ENCODE results near the gene FRMPD2. TPM values are rescaled to one million over a fixed set of nuclear protein-coding genes. Genes with fewer than 3 reads are reported as not detected.
A peak's percentile ranks its signal among the peaks of the same experiment; 100 is the strongest.

Gene FRMPD2
- total RNA-seq, 1 donor: not detected

GRCh38 chr10:48219194-48219593 lies 55.3 kb downstream of the FRMPD2 start:
- TF ChIP-seq, protein P1, sequence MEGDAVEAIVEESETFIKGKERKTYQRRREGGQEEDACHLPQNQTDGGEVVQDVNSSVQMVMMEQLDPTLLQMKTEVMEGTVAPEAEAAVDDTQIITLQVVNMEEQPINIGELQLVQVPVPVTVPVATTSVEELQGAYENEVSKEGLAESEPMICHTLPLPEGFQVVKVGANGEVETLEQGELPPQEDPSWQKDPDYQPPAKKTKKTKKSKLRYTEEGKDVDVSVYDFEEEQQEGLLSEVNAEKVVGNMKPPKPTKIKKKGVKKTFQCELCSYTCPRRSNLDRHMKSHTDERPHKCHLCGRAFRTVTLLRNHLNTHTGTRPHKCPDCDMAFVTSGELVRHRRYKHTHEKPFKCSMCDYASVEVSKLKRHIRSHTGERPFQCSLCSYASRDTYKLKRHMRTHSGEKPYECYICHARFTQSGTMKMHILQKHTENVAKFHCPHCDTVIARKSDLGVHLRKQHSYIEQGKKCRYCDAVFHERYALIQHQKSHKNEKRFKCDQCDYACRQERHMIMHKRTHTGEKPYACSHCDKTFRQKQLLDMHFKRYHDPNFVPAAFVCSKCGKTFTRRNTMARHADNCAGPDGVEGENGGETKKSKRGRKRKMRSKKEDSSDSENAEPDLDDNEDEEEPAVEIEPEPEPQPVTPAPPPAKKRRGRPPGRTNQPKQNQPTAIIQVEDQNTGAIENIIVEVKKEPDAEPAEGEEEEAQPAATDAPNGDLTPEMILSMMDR (IDR thresholded peaks at IDR 0.05; ENCODE audit: insufficient read depth, low read length): no peak
- no peak for DNase-seq (ENCODE audit: low read depth)
- H3K4me3 ChIP-seq (ENCODE audit: low read depth, low read length): no peak overlapping the region

DNA sequence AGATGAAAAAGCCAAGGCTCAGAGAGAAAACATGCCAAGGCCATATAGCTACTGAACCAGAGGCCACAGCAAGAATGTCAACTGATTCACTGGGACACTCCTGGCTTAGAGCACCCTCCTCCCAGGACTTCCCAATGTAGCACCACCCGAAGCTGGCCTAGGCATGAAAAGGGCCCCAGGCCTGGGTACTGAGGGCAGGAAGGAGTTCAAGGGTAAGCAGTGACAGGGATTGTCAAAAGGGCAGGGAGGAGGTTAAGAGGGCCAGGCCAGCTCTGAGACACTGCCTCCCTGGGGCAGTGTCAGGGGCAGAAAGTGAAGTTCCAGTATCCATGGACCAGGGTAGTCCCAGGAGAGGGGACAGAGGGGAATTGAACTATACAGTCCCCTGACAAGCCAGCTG lies 57.8 kb downstream of the FRMPD2 start:
- no peak overlapping the region for H3K4me3 ChIP-seq (ENCODE audit: low read depth, low read length)
- TF ChIP-seq, protein P1 (IDR thresholded peaks at IDR 0.05; ENCODE audit: insufficient read depth, low read length): no peak
- DNase-seq (ENCODE audit: low read depth): no peak

DNA sequence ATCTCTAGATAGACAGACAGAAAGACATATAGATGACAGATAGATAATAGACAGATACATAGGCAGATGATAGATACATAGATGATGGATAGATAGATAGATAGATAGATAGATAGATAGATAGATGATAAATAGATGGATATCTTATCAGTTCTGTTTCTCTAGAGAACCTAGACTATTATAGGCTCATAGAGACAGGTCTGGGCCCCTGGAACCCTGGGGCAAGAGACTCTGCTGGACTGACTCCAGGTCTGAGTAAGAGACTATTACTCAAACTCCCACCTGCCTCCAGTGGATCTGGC lies 58.3 kb downstream of the FRMPD2 start:
- TF ChIP-seq, protein P1 (IDR thresholded peaks at IDR 0.05; ENCODE audit: insufficient read depth, low read length): no peak
- no peak for DNase-seq (ENCODE audit: low read depth)
- H3K4me3 ChIP-seq (ENCODE audit: low read depth, low read length): no peak overlapping the region

DNA sequence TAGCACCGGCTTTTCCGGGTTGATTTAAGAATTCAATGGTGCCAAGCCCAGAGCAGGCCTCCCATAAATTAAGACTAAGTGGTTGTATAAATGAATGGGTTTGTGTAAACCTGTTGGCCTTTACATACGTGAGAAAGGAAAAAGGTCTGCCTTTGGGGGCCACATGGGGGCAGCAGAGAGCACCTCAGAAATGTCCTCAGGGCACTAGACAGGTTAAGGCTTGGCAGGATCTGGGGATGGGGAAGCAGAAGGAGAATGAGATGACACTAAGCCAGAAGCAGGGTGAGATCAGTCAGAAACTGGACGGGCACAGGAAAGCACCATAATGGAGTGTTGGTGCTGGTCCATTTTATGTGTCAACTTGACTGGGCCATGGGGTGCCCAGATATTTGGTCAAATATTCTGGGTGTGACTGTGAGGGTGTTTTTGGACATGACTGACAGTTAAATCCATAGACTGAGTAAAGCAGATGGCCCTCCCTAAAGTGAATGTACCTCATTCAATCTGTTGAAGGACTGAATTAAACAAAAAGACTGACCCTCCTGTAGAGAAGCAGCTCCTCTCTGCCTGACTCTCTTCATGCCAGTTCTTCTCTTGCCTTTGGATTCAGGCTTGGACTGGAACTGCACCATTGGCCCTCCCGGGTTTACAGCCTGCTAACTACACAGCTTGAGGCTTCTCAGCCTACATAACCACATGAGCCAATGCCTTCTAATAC lies 58.9 kb downstream of the FRMPD2 start:
- TF ChIP-seq, protein P1 (IDR thresholded peaks at IDR 0.05; ENCODE audit: insufficient read depth, low read length): peak; percentile 74
- DNase-seq (ENCODE audit: low read depth): peak; percentile 35
- H3K4me3 ChIP-seq (ENCODE audit: low read depth, low read length): no peak overlapping the region

DNA sequence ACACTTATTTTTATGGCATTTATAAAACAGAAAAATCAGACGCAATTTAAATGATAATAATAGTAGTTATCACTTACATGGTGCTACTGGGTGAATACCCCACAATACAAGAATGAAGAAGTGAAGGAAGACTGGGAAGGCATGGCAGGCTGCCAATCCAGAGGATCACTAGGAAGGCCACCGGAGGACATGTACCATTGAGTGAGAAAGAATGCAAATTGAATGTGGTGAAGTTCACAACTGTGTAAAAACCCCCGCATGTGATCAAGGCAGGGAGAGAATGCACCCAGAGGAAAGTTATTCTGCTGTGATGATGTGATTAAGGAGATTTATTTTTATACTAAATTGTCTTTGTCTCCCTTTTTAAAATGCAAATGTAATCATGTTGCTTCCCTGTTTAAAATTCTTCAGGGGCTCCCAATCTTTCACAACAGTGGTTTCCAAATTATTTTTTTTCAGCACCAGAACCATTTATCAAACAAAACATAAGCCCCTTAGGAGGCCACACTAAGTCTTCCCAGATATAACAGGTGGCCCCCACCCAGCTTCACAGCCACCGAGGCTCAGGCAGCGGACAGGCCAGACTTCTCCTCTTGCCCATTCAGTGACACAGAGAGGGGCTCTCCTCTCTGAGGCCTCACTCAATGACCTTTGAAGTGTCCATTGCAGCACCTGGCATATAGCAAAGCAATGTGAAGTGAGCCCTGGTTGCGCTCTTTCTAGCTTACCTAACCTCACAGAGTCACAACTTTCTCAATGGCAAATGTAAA lies 59.6 kb downstream of the FRMPD2 start:
- no peak for DNase-seq (ENCODE audit: low read depth)
- TF ChIP-seq, protein P1 (IDR thresholded peaks at IDR 0.05; ENCODE audit: insufficient read depth, low read length): no peak
- no peak overlapping the region for H3K4me3 ChIP-seq (ENCODE audit: low read depth, low read length)

DNA sequence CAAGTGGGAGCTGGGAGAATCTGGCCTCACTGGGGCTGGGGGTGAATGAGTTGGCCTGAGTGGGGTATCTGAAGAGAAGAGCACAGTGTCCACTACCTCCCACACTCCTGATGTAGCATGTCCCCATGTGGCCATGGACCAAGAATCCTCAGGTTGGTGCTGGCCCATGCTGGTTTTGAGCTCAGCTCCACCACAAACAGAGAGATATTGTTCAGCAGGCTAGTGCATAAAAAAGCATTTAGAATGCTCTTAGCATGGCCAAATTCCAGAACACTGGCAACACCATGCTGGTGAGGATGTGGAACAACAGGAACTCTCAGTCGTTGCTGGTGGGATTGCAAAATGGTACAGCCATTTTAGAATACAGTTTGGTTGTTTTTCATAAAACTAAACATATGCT lies 61.4 kb downstream of the FRMPD2 start:
- no peak for DNase-seq (ENCODE audit: low read depth)
- no peak overlapping the region for H3K4me3 ChIP-seq (ENCODE audit: low read depth, low read length)
- TF ChIP-seq, protein P1 (IDR thresholded peaks at IDR 0.05; ENCODE audit: insufficient read depth, low read length): no peak
